ENCODE data around the gene RNF144A. TPM values are rescaled to one million over a fixed set of nuclear protein-coding genes. Genes with fewer than 3 reads are reported as not detected.

RNF144A gene
- polyA plus RNA-seq, 4 donors, result 1.4 to 5.0 (median 2.7) TPM

DNA sequence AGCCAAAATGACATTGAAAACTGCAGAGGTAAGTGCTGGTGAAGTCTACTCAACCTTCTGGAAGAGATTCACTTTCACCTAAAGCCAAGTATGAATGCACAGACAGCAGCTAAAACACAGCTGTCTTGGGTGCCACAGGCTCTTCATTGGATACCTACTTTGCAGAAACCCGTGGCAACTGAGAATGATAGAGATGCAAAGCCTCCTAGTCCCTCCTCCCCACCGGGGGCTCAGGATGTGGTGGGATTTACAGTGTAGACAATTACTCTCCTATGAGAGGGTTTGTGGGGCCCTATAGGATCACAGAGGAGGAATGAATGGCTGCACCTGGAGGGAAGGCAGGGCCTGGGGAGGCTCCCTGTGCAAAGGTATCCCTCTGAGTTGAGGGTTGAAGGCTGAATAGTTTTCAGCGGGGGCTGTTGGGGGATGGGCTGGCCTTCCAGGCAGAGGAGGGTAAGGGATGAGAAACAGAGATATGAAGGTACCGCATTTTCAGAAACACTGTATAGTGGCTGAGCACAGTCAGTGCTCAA is 131.6 kb downstream of the RNF144A start:
- FAIRE-seq, result no peak
- Histone ChIP-seq H3K4me1 (ENCODE audit: control insufficient read depth in 3 of 3, insufficient read depth in 2 of 3, low read depth in 1 of 3, low read length in 2 of 3) (no peaks in the 10 kb centered on the region), H3K27ac (ENCODE audit: low read depth in 1 of 3, low read length in 2 of 3) (no peak overlapping the region), H3K36me3 (ENCODE audit: control insufficient read depth in 3 of 3, insufficient read depth in 2 of 3, low read depth in 1 of 3, low read length in 3 of 3) (peaks cover 0 to 7% (median 0%) of the 10 kb centered on the region in 3 donors), H3K27me3 (ENCODE audit: control insufficient read depth in 3 of 3, insufficient read depth in 3 of 3, low read length in 3 of 3) (no peaks in the 10 kb centered on the region), H3K9me3 (ENCODE audit: control insufficient read depth in 2 of 2, insufficient read depth in 1 of 2, low read depth in 1 of 2, low read length in 1 of 2) (no peaks in the 10 kb centered on the region), H3K4me3 (ENCODE audit: low read depth in 1 of 3, low read length in 3 of 3) (no peak overlapping the region)
- WGBS, 3 donors, result 66 to 80% (median 71%) methylated on average over 4 of the region's 4 CpGs
- DNase-seq, result no peak

DNA sequence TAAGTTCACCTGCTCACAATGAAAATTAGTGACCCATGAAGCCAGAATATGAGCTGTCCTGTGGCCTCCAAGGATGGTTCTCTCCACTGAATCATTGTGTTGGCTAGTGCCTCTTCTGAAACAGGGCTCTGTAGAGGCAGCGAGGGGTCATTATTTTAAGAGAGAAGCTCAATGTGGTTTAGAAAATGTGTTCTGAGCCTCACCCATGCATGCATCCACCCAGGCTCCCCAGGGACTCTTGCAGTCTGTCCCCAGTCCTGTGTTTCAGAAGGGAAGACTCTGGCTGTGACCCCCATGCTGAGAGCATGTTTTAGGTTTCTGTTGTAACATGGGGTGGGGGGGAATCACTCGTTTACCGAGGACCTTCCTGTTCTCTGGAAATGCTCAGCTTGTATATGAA is 135.2 kb downstream of the RNF144A start:
- FAIRE-seq (no peak), DNase-seq (no peak)
- Histone ChIP-seq H3K36me3 (ENCODE audit: control insufficient read depth in 3 of 3, insufficient read depth in 2 of 3, low read depth in 1 of 3, low read length in 3 of 3) (no peaks in the 10 kb centered on the region), H3K27me3 (ENCODE audit: control insufficient read depth in 3 of 3, insufficient read depth in 3 of 3, low read length in 3 of 3) (no peaks in the 10 kb centered on the region), H3K4me1 (ENCODE audit: control insufficient read depth in 3 of 3, insufficient read depth in 2 of 3, low read depth in 1 of 3, low read length in 2 of 3) (no peaks in the 10 kb centered on the region), H3K4me3 (ENCODE audit: low read depth in 1 of 3, low read length in 3 of 3) (no peak overlapping the region), H3K9me3 (ENCODE audit: control insufficient read depth in 2 of 2, insufficient read depth in 1 of 2, low read depth in 1 of 2, low read length in 1 of 2) (no peaks in the 10 kb centered on the region), H3K27ac (ENCODE audit: low read depth in 1 of 3, low read length in 2 of 3) (no peak overlapping the region)
- 75 to 83% (median 76%) methylated on average over 3 of the region's 3 CpGs for WGBS, 3 donors

GRCh38 chr2:7053650-7054265 is 136.5 kb downstream of the RNF144A start:
- Histone ChIP-seq H3K27ac (ENCODE audit: low read depth in 1 of 3, low read length in 2 of 3) (no peak overlapping the region), H3K4me1 (ENCODE audit: control insufficient read depth in 3 of 3, insufficient read depth in 2 of 3, low read depth in 1 of 3, low read length in 2 of 3) (no peaks in the 10 kb centered on the region), H3K9me3 (ENCODE audit: control insufficient read depth in 2 of 2, insufficient read depth in 1 of 2, low read depth in 1 of 2, low read length in 1 of 2) (no peaks in the 10 kb centered on the region), H3K4me3 (ENCODE audit: low read depth in 1 of 3, low read length in 3 of 3) (no peak overlapping the region), H3K36me3 (ENCODE audit: control insufficient read depth in 3 of 3, insufficient read depth in 2 of 3, low read depth in 1 of 3, low read length in 3 of 3) (no peaks in the 10 kb centered on the region), H3K27me3 (ENCODE audit: control insufficient read depth in 3 of 3, insufficient read depth in 3 of 3, low read length in 3 of 3) (no peaks in the 10 kb centered on the region)
- peak in 1 of 2 donors; percentile 19 for DNase-seq
- WGBS, 3 donors, result 49 to 76% (median 63%) methylated on average over 6 of the region's 6 CpGs
- FAIRE-seq, result no peak

- WGBS, 3 donors, result 44 to 54% (median 45%) methylated on average over 4 of the region's 4 CpGs
- no peak for FAIRE-seq
Observed at GRCh38 chr2:7057865-7058400, 140.7 kb downstream of the RNF144A start.

DNA sequence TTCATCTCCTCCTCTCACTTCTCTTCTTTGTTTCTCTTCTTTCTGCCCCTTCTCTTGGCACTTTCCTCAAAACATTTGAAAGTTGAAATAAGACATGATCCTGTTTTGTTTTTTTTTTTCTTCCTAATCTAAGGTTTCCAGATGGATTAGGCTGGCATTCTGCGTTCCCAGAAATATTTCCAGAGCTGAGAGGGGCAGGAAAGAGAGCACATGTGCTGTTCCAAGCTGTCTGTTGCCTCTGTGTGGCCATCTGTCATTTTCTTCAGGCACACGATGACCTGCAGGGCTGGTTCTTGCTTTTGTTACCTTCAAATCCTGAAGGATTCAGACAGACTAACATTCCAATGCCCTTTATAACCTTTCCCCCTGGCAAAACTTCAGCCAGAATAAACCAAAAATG is 142.9 kb downstream of the RNF144A start:
- Histone ChIP-seq H3K27me3 (ENCODE audit: control insufficient read depth in 3 of 3, insufficient read depth in 3 of 3, low read length in 3 of 3) (no peaks in the 10 kb centered on the region), H3K27ac (ENCODE audit: low read depth in 1 of 3, low read length in 2 of 3) (no peak overlapping the region), H3K36me3 (ENCODE audit: control insufficient read depth in 3 of 3, insufficient read depth in 2 of 3, low read depth in 1 of 3, low read length in 3 of 3) (no peaks in the 10 kb centered on the region), H3K4me1 (ENCODE audit: control insufficient read depth in 3 of 3, insufficient read depth in 2 of 3, low read depth in 1 of 3, low read length in 2 of 3) (no peaks in the 10 kb centered on the region), H3K4me3 (ENCODE audit: low read depth in 1 of 3, low read length in 3 of 3) (no peak overlapping the region), H3K9me3 (ENCODE audit: control insufficient read depth in 2 of 2, insufficient read depth in 1 of 2, low read depth in 1 of 2, low read length in 1 of 2) (peaks cover 0 to 9% of the 10 kb centered on the region in 2 donors)
- DNase-seq, result no peak
- WGBS, 3 donors, result 41 to 77% (median 60%) methylated on average over 2 of the region's 2 CpGs
- no peak for FAIRE-seq

More at GRCh38 chr2:7057865-7058400, 140.7 kb downstream of the RNF144A start:
- no peaks in the 10 kb centered on the region for H3K36me3 ChIP-seq (ENCODE audit: control insufficient read depth in 3 of 3, insufficient read depth in 2 of 3, low read depth in 1 of 3, low read length in 3 of 3)
- H3K4me1 ChIP-seq (ENCODE audit: control insufficient read depth in 3 of 3, insufficient read depth in 2 of 3, low read depth in 1 of 3, low read length in 2 of 3), result no peaks in the 10 kb centered on the region
- no peaks in the 10 kb centered on the region for H3K9me3 ChIP-seq (ENCODE audit: control insufficient read depth in 2 of 2, insufficient read depth in 1 of 2, low read depth in 1 of 2, low read length in 1 of 2)
- DNase-seq, result peak in 1 of 2 donors; percentile 25
- H3K4me3 ChIP-seq (ENCODE audit: low read depth in 1 of 3, low read length in 3 of 3), result no peak overlapping the region
- no peaks in the 10 kb centered on the region for H3K27me3 ChIP-seq (ENCODE audit: control insufficient read depth in 3 of 3, insufficient read depth in 3 of 3, low read length in 3 of 3)
- no peak overlapping the region for H3K27ac ChIP-seq (ENCODE audit: low read depth in 1 of 3, low read length in 2 of 3)

- FAIRE-seq, result no peak
- Histone ChIP-seq H3K4me3 (ENCODE audit: low read depth in 1 of 3, low read length in 3 of 3) (no peak overlapping the region), H3K27me3 (ENCODE audit: control insufficient read depth in 3 of 3, insufficient read depth in 3 of 3, low read length in 3 of 3) (no peaks in the 10 kb centered on the region), H3K9me3 (ENCODE audit: control insufficient read depth in 2 of 2, insufficient read depth in 1 of 2, low read depth in 1 of 2, low read length in 1 of 2) (peaks cover 0 to 9% of the 10 kb centered on the region in 2 donors), H3K27ac (ENCODE audit: low read depth in 1 of 3, low read length in 2 of 3) (no peak overlapping the region), H3K36me3 (ENCODE audit: control insufficient read depth in 3 of 3, insufficient read depth in 2 of 3, low read depth in 1 of 3, low read length in 3 of 3) (no peaks in the 10 kb centered on the region), H3K4me1 (ENCODE audit: control insufficient read depth in 3 of 3, insufficient read depth in 2 of 3, low read depth in 1 of 3, low read length in 2 of 3) (no peaks in the 10 kb centered on the region)
- 79 to 96% (median 90%) methylated on average over 8 of the region's 8 CpGs for WGBS, 3 donors
- no peak for DNase-seq
Observed at GRCh38 chr2:7060631-7061449, 143.6 kb downstream of the RNF144A start.

- Histone ChIP-seq H3K36me3 (ENCODE audit: control insufficient read depth in 3 of 3, insufficient read depth in 2 of 3, low read depth in 1 of 3, low read length in 3 of 3) (no peaks in the 10 kb centered on the region), H3K27ac (ENCODE audit: low read depth in 1 of 3, low read length in 2 of 3) (no peak overlapping the region), H3K4me3 (ENCODE audit: low read depth in 1 of 3, low read length in 3 of 3) (no peak overlapping the region), H3K9me3 (ENCODE audit: control insufficient read depth in 2 of 2, insufficient read depth in 1 of 2, low read depth in 1 of 2, low read length in 1 of 2) (peaks cover 0 to 9% of the 10 kb centered on the region in 2 donors), H3K4me1 (ENCODE audit: control insufficient read depth in 3 of 3, insufficient read depth in 2 of 3, low read depth in 1 of 3, low read length in 2 of 3) (no peaks in the 10 kb centered on the region), H3K27me3 (ENCODE audit: control insufficient read depth in 3 of 3, insufficient read depth in 3 of 3, low read length in 3 of 3) (no peaks in the 10 kb centered on the region)
- DNase-seq (no peak), FAIRE-seq (no peak)
- WGBS, 3 donors, result 78 to 90% (median 88%) methylated on average over 3 of the region's 3 CpGs
Observed at GRCh38 chr2:7061450-7061789, 144.2 kb downstream of the RNF144A start.

- FAIRE-seq, result no peak
- H3K27me3 ChIP-seq (ENCODE audit: control insufficient read depth in 3 of 3, insufficient read depth in 3 of 3, low read length in 3 of 3), result no peaks in the 10 kb centered on the region
- WGBS, 3 donors, result 76 to 88% (median 84%) methylated on average over 3 of the region's 3 CpGs
- H3K27ac ChIP-seq (ENCODE audit: low read depth in 1 of 3, low read length in 2 of 3), result no peak overlapping the region
- no peaks in the 10 kb centered on the region for H3K4me1 ChIP-seq (ENCODE audit: control insufficient read depth in 3 of 3, insufficient read depth in 2 of 3, low read depth in 1 of 3, low read length in 2 of 3)
- no peak for DNase-seq
- H3K36me3 ChIP-seq (ENCODE audit: control insufficient read depth in 3 of 3, insufficient read depth in 2 of 3, low read depth in 1 of 3, low read length in 3 of 3), result no peaks in the 10 kb centered on the region
- no peak overlapping the region for H3K4me3 ChIP-seq (ENCODE audit: low read depth in 1 of 3, low read length in 3 of 3)
- peaks cover 0 to 9% of the 10 kb centered on the region in 2 donors for H3K9me3 ChIP-seq (ENCODE audit: control insufficient read depth in 2 of 2, insufficient read depth in 1 of 2, low read depth in 1 of 2, low read length in 1 of 2)
Observed at GRCh38 chr2:7061921-7062320, 144.7 kb downstream of the RNF144A start.

All from small intestine (tissue), 7 donors.